HFF-Myc (cell line): Measurements from ENCODE around the gene HOXA11.
A peak's percentile ranks its signal among the peaks of the same experiment; 100 is the strongest.

Experiments
- DNase-seq: peaks from one replicate; pipeline ENCODE4 v3.0.0-alpha.2; 2011; ENCODE audit warnings: low read depth; ENCODE audit errors: extremely low read depth
- H3K4me3 ChIP-seq: replicated peaks from 2 replicates; pipeline ENCODE4 v1.5.1; 2011; ENCODE audit warnings: low read depth, mild to moderate bottlenecking, control low read depth, low read length
- TF ChIP-seq, protein P1 (sequence below): IDR thresholded peaks from 2 replicates; pipeline ENCODE4 v1.5.1; 2012; ENCODE audit warnings: mild to moderate bottlenecking, low read depth, low read length, control low read depth; ENCODE audit errors: missing control alignments

HOXA11 gene

DNA sequence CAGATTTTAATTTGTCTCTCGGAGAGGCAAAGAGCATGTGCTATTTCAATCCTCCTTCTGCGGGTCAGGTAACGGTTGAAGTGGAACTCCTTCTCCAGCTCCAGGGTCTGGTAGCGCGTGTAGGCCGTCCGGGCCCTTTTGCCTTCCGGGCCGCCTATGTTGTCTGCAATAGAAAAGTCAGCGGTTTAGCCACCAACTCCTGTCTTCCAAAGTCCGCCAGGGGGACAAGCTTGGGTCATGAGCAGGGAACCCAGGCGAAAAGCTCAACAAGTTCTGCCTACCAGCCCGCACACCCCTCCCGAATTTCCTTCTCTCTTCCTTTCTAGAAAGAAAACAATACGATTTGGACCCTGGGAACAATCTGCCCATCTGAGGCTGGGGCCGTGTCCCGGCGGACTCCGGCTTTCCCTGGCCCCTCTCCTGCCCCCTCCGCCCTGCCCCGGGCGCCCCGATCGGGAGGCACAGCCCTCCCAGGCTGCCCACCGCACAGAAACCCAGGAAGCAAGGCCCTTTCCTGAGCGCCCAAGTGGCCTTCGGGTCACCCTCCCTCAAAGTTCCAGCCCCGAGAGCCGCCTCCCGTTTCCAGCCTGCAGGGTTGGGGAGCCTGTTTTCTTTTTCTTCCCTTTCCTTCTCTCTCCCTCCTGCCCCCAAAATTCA, 43.0 kb downstream of the HOXA11 start:
- TF ChIP-seq, protein P1, sequence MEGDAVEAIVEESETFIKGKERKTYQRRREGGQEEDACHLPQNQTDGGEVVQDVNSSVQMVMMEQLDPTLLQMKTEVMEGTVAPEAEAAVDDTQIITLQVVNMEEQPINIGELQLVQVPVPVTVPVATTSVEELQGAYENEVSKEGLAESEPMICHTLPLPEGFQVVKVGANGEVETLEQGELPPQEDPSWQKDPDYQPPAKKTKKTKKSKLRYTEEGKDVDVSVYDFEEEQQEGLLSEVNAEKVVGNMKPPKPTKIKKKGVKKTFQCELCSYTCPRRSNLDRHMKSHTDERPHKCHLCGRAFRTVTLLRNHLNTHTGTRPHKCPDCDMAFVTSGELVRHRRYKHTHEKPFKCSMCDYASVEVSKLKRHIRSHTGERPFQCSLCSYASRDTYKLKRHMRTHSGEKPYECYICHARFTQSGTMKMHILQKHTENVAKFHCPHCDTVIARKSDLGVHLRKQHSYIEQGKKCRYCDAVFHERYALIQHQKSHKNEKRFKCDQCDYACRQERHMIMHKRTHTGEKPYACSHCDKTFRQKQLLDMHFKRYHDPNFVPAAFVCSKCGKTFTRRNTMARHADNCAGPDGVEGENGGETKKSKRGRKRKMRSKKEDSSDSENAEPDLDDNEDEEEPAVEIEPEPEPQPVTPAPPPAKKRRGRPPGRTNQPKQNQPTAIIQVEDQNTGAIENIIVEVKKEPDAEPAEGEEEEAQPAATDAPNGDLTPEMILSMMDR: no peak
- H3K4me3 ChIP-seq: peak overlapping the region; percentile 41; the same call in 1 of the 2 replicates
- no peak for DNase-seq

DNA sequence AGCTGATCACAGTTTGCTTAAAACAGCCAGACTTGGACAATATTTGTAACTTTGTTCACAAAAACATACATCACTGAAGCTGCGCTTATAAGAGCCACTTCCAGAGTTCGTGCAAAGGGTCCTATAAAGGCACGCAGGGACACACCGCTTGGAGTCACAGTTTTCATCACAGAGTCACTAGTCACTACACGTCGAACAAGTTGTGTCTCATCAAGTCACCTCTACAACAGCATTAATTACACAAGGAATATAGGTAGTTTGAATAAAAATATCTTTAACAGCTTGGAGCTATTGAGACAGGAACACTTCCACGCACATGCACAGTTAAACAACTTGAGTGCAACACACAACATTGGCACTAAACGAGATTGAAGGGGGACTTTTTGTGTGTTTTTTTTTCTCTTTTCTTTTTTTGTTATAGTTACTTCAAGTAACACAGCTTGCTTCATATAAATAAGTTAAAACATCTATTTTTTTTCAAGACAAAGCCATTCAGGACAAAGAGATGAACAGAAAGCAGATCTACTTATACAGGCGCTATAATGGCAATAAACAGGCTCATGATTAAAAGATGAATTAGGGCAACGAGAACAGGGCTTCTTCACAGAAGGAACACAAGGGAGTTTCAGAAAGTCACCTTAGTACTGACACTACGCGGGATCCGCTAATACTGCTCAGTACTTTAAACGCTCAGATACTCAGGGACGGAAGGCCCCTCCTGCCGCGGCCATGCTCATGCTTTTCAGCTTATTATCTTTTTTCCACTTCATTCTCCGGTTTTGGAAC, 43.7 kb downstream of the HOXA11 start:
- DNase-seq: no peak
- TF ChIP-seq, protein P1: no peak
- H3K4me3 ChIP-seq: no peak overlapping the region

DNA sequence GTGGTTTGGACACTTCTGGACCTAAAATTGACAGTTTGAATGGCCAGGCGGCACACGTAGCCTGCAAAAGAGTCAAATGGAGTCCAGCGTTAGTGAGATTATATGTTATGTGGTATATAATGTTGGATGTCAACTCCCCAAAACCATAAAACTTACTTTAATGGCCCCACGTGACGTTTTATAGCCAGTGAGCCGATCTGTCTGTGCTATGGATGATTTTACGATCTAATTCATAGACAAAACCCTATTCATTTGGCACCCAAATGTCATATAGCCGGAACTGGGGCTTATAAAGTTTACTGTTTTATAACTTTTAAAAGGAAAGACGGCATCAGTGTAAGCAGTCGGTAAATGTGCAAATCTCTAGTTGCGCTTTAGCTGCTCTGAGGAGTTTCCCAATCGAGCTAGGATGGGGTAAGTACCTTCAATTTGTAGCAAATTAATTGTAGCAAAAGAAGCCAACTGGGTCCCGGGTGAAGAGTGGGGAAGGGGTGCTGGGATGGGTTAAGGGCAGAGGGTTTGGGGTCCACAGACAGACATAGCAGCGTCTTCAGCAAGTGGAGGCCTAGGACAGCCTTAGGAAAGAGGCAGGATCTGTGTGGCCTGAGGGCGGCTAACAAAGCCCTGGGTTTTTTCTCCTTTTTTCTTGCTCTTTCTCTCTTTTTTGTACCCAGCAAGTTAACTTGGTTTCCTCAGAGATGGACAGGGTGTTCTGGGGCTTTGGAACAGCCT, 44.7 kb downstream of the HOXA11 start:
- DNase-seq: no peak
- TF ChIP-seq, protein P1: no peak
- no peak overlapping the region for H3K4me3 ChIP-seq

DNA sequence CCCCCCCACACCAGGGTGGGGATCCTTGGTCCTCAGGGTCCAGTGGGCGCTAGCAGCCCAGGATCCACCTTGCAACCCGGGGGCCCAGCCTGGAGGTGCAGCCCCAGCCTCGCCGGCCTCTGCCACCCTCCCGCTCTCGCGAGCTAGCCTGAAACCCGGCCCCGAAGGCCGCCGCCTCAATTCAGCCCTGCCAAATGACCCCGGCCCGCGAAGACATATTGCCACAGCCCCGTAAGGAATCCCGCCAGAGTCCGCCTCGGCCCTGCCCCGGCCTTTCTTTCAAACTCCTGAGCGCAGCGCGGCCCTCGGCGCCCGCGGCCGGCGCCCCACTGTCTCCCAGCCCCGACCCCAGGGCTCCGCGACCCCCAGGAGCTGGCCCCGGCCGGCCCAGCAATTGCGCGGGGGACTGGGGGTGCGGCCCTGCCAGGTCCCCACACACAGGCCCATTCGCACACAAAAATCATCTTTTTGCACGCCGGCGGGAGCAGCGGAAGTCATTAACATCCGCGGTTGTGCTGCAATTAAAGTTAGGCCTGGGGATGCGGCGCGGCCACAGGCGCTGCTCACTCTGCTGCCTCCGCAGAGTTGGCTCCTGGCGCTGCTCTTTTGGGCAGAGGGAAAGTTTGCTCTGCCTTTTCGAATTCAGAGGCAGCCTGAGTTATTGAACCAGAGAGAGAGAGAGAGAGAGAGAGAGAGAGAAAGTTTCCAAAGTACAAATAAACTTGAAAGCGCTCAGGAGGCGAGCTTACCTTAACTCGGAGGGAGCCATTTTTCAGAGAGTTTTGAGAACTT, 45.5 kb downstream of the HOXA11 start:
- H3K4me3 ChIP-seq: no peak overlapping the region
- DNase-seq: no peak
- TF ChIP-seq, protein P1: no peak

DNA sequence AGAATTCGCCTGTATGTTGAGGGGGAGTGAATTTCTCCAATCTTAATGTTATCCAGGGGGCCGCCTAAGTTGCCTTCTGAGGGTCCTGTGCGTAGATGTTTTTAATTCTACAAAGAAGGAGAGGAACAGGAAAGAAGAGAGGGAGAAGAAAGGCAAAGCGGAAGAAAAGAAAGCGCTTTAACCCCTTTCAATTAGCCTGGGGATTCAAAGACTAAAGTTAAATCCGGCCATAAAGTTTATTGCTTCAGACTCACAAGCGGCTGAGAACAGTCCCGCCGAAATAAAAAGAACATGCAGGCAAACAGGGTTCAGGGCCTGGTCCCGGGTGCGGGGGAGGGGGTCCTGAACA, 46.1 kb downstream of the HOXA11 start:
- DNase-seq: no peak
- no peak overlapping the region for H3K4me3 ChIP-seq
- TF ChIP-seq, protein P1: no peak

DNA sequence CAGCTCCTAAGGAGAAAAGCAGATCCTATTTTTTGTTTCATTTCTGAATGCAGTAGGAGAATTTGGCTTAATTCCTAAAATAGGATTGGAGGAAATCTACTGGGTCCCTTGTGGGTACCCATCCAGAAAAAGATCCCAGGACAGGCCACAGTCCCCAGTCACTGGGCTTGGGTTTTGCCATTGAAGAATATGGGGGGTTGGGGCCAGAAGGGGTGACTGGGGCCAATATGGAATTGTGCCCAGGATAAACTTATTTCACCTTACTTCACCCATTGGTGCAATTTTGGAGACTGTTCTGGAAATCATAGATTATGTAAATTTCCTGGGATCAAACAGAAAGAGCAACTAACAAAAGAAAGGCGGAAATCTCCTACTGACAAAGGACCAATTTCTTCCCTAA, 46.6 kb downstream of the HOXA11 start:
- H3K4me3 ChIP-seq: no peak overlapping the region
- DNase-seq: no peak
- TF ChIP-seq, protein P1: no peak
